Memory B cell (primary cell): Measurements from ENCODE around the gene PUS1.
"Not testable (repeated sequence)": the region's sequence is repeated elsewhere in the genome, so short reads cannot be mapped to it uniquely, and the experiment has no call there.

ENCODE experiments used
- ATAC-seq: fragments of 150-1000 bp; cut with Tn5 transposase; 2 replicates; pipeline ENCODE4 v1.10.0; 2021; ENCODE audit warnings: low read depth, mild to moderate bottlenecking, moderate library complexity
- DNase-seq, 2 donors: peaks; one replicate each; pipeline ENCODE4 v3.0.0; 2022; ENCODE audit warnings: low spot score in 2 of 2
- H3K27ac Mint-ChIP-seq: one replicate; pipeline ENCODE4 v1.8.0; 2022; ENCODE audit warnings: mild to moderate bottlenecking, moderate library complexity, mixed read lengths
- H3K27me3 Mint-ChIP-seq: one replicate; pipeline ENCODE4 v1.8.0; 2022; ENCODE audit warnings: mixed read lengths
- H3K36me3 Mint-ChIP-seq: one replicate; pipeline ENCODE4 v1.8.0; 2022; ENCODE audit warnings: mild to moderate bottlenecking, mixed read lengths
- H3K4me1 Mint-ChIP-seq: one replicate; pipeline ENCODE4 v1.8.0; 2022; ENCODE audit warnings: mixed read lengths
- H3K4me3 Mint-ChIP-seq: one replicate; pipeline ENCODE4 v1.8.0; 2022; ENCODE audit warnings: mild to moderate bottlenecking, moderate library complexity, mixed read lengths
- H3K9me3 Mint-ChIP-seq: one replicate; pipeline ENCODE4 v1.8.0; 2022; ENCODE audit warnings: mixed read lengths

PUS1 gene

DNA sequence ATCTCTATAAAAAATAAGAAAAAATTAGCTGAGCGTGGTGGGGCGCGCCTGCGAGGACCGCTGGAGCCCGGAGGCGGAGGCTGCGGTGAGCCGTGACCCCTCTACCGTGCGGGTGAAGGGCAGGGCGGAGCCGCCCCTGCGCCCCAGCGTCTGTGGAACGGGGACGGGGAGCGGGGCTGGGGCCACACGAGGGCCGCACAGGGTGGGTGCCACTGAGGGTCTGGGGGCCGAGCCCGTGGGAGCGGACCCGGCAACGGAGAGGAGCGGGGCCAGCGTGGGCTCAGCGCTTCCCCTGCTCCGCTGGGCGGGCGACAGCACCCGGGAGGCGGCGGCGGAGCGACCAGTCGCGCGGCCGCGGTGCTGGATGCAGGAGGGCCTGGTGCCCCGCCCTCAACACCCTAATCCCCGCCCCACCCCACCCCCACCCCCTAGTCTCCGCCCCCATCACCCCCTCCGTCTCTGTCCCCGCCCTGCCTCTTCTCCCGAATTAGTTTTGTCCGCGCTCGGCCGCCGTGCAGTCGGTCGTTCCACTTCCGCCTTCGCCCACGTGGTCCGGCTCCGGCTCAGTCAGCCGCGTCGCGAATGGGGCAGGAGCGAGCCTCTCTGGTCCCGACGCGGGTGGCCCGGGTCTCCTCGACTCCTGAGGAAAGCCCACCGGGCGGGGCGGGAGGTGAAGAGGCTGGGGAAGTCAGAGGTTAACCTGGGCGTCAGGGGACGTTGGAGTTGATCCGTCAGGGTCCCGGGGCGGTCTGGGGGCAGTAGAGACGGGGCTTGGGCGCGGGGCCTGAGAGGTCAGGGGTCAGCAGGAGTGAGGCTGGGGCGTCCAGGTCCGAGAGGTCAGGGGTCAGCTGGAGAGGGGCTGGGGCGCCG lies at the start of gene PUS1:
Gene PUS1 (plus strand): TSS at position 566 of the 870 bp plus-strand sequence. CDS start 447 bp downstream, outside the sequence.
- peaks cover 15% of the 10 kb centered on the region for H3K36me3 Mint-ChIP-seq
- H3K27ac Mint-ChIP-seq, result peak within 1 kb of the TSS; percentile 89
- DNase-seq, result peak; percentile 81 to 90
- no peaks in the 10 kb centered on the region for H3K27me3 Mint-ChIP-seq
- H3K4me3 Mint-ChIP-seq, result peak within 1 kb of the TSS; percentile 97
- peaks cover 17% of the 10 kb centered on the region for H3K4me1 Mint-ChIP-seq
- peak; percentile 73 for ATAC-seq
- no peaks in the 10 kb centered on the region for H3K9me3 Mint-ChIP-seq

DNA sequence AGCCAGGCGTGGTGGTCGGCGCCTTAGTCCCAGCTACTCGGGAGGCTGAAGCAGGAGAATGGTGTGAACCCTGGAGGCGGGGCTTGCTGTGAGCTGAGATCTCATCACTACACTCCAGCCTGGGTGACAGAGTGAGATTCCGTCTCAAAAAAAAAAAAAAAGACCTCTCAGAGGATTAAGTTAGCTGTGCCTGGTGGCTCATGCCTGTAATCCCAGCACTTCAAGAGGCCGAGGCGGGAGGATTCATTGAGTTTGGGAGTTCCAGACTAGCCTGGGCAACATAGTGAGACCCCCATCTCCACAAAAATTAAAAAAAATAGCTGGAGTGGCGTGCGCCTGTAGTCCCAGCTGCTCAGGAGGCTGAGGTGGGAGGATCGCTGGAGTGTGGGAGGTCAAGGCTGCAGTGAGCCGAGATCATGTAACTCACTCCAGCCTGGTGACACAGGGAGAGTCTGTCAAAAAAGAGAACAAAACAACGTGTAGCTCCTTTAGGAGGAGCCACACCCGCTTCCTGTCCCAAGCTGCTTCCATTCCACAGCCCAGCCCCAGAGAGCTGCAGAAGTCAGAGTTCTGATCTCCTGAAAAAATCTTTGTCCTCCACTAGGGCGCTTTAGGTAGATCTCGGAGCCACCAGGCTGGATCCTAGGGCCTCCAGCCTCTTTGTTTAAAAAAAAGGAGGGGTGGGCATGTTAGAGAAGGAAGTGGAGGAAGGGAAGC lies 46.1 kb upstream of the PUS1 start:
- peaks cover 2% of the 10 kb centered on the region for H3K36me3 Mint-ChIP-seq
- peaks cover 6% of the 10 kb centered on the region for H3K9me3 Mint-ChIP-seq
- H3K4me1 Mint-ChIP-seq, result peaks cover 2% of the 10 kb centered on the region
- peaks cover 9% of the 10 kb centered on the region for H3K27me3 Mint-ChIP-seq
- H3K27ac Mint-ChIP-seq, result no peak overlapping the region
- DNase-seq (no peak), ATAC-seq (no peak)
- H3K4me3 Mint-ChIP-seq, result no peak overlapping the region

DNA sequence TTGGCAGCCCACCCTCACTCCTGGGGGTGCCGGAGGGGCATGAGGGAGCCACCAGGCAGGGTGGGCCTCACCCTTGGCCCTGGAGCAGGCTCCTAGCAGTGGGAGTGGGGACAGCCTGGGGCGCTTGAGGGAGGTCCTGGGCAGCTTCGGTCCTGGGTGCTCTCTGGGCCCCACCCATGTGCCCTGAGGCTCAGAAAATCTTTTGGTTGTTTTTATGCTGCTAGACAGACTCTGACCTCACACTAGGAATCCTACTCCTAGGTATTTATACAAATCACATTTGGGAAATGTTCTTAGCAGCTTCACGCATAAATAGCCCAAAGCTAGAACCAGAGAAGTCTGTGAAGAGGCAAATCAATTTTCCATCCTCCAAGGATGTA lies 45.6 kb upstream of the PUS1 start:
- Mint-ChIP-seq H3K9me3 (peaks cover 6% of the 10 kb centered on the region), H3K4me1 (peaks cover 2% of the 10 kb centered on the region), H3K27me3 (peaks cover 10% of the 10 kb centered on the region), H3K4me3 (no peak overlapping the region), H3K36me3 (peaks cover 2% of the 10 kb centered on the region), H3K27ac (no peak overlapping the region)
- DNase-seq, result no peak
- ATAC-seq, result no peak

DNA sequence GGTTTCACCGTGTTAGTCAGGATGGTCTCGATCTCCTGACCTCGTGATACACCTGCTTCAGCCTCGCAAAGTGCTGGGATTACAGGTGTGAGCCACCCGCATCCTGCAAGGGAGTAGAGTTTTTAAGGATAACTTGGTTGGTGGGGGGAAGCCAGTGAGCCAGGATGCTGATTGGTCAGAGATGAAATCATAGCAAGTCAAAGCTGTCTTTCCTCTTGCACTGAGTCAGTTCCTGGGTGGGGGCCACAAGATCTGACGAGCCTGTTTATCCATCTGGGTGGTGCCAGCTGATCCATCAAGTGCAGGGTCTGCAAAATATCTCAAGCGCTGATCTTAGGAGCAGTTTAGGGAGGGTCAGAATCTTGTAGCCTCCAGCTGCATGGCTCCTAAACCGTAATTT lies 44.0 kb upstream of the PUS1 start:
- H3K4me3 Mint-ChIP-seq, H3K36me3 Mint-ChIP-seq, H3K9me3 Mint-ChIP-seq, H3K4me1 Mint-ChIP-seq, DNase-seq, H3K27ac Mint-ChIP-seq, ATAC-seq: not testable (repeated sequence)
- H3K27me3 Mint-ChIP-seq, result peaks cover 13% of the 10 kb centered on the region

DNA sequence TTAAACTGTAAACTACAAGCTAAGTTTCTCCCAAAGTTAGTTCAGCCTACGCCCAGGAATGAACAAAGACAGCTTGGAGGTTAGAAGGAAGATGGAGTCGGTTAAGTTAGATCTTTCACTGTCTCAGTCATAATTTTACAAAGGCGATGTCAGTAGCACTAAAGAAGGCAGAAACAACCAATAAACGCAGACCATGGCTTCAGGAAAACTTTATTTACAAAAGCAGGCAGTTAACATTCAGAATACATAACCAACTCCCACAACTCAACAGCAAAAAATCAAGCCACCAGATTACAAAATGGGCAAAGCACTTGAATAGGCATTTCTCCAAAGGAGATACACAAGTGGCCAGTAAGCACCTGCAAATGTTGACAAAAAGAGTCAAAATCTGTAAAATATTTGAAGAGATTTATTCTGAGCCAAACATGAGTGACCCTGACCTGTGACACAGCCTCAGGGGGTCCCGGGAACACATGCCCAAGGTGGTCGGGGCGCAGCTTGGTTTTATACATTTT lies 43.5 kb upstream of the PUS1 start:
- H3K27ac Mint-ChIP-seq, result no peak overlapping the region
- peaks cover 6% of the 10 kb centered on the region for H3K9me3 Mint-ChIP-seq
- peaks cover 12% of the 10 kb centered on the region for H3K27me3 Mint-ChIP-seq
- no peak for ATAC-seq
- DNase-seq, result no peak
- no peak overlapping the region for H3K4me3 Mint-ChIP-seq
- H3K36me3 Mint-ChIP-seq, result peaks cover 2% of the 10 kb centered on the region
- H3K4me1 Mint-ChIP-seq, result peaks cover 2% of the 10 kb centered on the region

DNA sequence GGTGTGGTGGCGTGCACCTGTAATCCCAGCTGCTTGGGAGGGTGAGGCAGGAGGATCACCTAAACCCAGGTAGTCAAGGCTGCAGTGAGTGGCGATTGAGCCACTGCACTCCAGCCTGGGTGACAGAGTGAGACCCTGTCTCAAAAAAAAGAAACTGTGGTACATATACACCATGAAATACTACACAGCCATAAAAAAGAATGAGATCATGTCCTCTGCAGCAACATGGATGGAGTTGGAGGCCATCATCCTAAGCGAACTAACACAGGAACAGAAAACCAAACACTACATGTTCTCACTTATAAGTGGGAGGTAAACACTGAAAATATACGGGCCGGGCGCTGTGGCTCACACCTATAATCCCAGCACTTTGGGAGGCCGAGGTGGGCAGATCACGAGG lies 37.4 kb upstream of the PUS1 start:
- DNase-seq, H3K27ac Mint-ChIP-seq, H3K4me1 Mint-ChIP-seq, H3K4me3 Mint-ChIP-seq, H3K9me3 Mint-ChIP-seq, H3K27me3 Mint-ChIP-seq, ATAC-seq, H3K36me3 Mint-ChIP-seq: not testable (repeated sequence)

DNA sequence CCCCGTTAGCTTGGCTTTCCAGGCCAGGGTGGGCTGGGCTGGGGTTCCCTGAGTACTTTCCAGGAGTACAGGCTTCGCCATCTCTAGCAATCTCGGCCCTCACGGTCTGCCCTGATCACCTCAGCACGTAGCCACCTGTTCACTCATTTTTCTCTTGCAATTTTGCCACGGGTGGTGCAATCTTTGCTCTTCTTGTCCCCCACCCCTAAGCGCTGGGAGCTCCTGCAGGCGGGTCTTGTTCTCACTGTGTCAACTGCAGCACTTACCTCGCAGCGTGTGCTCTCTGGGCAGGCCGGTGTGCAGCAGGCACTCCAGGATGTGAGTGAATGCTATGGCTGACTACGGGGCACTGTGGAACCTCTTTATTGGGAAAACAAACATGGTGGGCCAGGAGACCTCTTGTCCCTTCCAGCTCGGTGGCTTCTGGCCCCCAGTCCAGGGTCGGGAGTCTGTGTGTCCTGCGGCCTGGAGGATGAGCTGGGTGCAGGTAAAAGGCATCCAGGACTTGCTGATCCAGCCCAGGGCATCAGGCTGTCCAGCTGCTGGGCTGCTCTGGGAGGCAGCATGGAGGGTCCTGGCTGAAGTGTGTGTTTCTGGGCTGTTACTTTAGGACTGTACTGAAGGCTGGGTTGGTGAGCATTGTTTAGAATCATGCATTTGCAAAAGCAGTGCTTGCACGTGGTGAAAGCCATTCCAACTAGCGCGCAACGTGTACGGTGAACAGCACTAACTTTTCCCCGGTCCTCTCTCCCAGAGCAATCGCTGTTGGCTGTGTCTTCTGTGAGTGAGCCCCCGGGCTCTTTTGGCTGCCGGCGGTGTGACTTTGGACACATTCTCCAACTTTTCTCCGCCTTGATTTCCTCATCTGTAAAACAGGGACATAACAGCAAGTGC lies 36.1 kb upstream of the PUS1 start:
- Mint-ChIP-seq H3K4me1 (peaks cover 9% of the 10 kb centered on the region), H3K9me3 (no peaks in the 10 kb centered on the region), H3K27me3 (peaks cover 5% of the 10 kb centered on the region), H3K36me3 (no peaks in the 10 kb centered on the region), H3K27ac (no peak overlapping the region), H3K4me3 (no peak overlapping the region)
- no peak for DNase-seq
- ATAC-seq, result no peak

DNA sequence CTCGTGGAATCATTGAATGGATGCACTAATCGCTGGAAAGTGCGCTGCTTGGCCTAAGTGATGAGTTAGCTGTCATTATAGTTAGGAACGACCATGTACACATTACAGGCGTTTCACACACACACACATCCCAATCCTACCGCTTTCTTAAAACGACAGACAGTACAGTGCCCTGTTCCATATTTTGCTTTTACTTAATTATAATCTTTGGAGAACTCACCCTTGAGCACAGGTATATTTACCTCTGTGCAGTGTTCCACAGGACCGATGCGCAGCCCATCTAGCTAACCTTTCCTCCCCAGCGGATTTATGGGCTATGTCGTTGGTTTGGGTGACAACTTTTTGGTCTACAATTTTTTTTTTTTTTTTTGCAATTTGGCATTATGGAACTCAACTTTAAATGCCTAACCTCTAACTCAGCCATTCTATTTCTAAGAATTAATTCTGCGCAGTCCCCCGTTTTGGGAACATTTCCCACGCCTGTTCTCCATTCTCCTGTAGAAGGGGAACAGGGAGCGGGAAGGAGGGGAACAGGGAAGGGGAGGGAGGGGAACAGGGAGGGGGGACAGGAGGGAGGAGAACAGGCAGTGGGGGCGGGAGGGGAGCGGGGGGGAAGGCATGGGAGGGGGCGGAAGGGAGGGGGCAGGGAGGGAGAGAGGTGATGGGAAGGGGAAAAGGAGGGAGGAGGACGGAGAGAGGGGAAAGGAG lies 35.3 kb upstream of the PUS1 start:
- ATAC-seq (no peak), DNase-seq (no peak)
- Mint-ChIP-seq H3K4me3 (no peak overlapping the region), H3K4me1 (peaks cover 9% of the 10 kb centered on the region), H3K36me3 (no peaks in the 10 kb centered on the region), H3K27ac (no peak overlapping the region), H3K27me3 (peaks cover 2% of the 10 kb centered on the region), H3K9me3 (no peaks in the 10 kb centered on the region)

DNA sequence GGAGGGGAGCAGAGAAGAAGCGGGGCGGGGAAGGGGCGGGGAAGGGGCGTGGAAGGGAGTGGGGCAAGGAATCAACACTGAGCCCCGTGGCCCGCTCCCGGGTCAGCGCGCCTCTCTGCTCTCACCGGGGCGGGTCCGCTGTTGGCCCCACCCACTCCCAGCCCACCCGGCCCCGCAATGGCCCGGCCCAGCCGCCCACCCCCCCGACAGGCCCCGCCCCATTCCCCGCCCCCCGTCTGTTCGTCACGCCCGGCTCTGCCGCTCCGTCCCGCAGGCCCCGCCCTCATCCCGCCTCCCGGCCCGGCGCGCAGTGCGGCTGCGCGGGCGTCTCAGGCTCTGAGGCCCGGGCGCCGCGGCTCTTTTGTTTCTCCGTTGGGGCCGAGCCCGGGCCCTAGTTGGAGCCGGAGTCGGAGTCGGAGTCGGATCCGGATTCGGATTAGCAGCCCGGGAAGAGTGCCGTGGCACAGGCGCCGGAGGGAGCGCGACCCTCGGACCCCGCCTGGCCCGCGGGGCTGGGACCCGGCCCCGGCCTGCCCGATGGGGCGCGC lies 34.7 kb upstream of the PUS1 start, which contains the start of gene ULK1:
Gene ULK1 (plus strand): TSS at position 310 of the 548 bp plus-strand sequence. CDS start 380 bp downstream, outside the sequence.
- DNase-seq (peak; percentile 92 to 94), ATAC-seq (peak; percentile 81)
- H3K9me3 Mint-ChIP-seq, result no peaks in the 10 kb centered on the region
- peaks cover 9% of the 10 kb centered on the region for H3K4me1 Mint-ChIP-seq
- H3K27ac Mint-ChIP-seq, result peak within 1 kb of the TSS; percentile 92
- no peaks in the 10 kb centered on the region for H3K27me3 Mint-ChIP-seq
- H3K36me3 Mint-ChIP-seq, result no peaks in the 10 kb centered on the region
- peak within 1 kb of the TSS; percentile 88 for H3K4me3 Mint-ChIP-seq

DNA sequence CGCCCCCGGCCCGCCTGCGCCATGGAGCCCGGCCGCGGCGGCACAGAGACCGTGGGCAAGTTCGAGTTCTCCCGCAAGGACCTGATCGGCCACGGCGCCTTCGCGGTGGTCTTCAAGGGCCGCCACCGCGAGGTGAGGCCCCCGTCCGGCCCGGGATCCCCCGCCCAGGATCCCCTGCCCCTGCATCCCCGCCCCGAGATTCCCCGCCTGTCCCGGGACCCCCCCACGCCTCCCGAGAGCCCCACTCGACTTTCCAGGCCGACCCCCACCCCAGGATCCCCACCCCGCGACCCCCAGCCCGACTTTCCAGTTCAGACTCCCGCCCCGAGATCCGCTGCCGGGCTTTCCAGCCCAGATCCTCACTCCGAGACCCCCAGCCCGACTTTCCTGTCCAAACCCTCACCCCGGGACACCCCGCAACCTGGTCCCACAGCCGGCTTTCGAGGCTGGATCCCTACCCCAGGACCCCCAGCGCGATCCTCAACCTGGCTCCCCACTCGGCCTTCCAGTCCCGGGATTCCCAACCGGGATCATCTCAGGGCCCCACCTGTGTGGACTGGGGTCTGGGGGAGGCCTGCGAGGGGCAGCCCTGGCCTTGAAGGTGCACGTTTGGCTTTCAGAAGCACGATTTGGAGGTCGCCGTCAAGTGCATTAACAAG lies 34.0 kb upstream of the PUS1 start:
- Mint-ChIP-seq H3K27ac (peak overlapping the region; percentile 92), H3K4me1 (peaks cover 9% of the 10 kb centered on the region), H3K4me3 (peak overlapping the region; percentile 88), H3K27me3 (no peaks in the 10 kb centered on the region), H3K9me3 (no peaks in the 10 kb centered on the region), H3K36me3 (no peaks in the 10 kb centered on the region)
- DNase-seq (peak in 1 of 2 donors; percentile 39), ATAC-seq (no peak)

DNA sequence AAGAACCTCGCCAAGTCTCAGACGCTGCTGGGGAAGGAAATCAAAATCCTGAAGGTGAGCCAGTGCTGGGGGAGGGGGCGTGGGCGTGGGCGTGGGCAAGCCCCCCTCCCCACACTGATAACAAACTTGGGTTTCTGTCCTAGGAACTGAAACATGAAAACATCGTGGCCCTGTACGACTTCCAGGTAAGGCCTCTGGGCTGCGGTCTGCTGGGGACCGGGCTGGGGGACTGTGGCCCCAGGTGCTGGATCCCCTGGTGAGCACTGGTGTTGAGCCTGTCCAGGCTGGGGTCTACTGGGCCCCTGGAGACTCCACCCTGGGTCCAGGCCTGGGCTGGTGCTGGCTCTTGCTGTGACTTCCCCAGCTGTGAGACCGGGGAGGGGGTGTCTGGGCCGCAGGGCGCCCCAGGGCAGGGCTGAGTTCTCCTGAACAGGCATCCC lies 33.4 kb upstream of the PUS1 start:
- peaks cover 9% of the 10 kb centered on the region for H3K4me1 Mint-ChIP-seq
- H3K9me3 Mint-ChIP-seq, result no peaks in the 10 kb centered on the region
- ATAC-seq, result no peak
- peak overlapping the region; percentile 88 for H3K4me3 Mint-ChIP-seq
- H3K27ac Mint-ChIP-seq, result peak overlapping the region; percentile 92
- no peak for DNase-seq
- H3K27me3 Mint-ChIP-seq, result no peaks in the 10 kb centered on the region
- no peaks in the 10 kb centered on the region for H3K36me3 Mint-ChIP-seq

DNA sequence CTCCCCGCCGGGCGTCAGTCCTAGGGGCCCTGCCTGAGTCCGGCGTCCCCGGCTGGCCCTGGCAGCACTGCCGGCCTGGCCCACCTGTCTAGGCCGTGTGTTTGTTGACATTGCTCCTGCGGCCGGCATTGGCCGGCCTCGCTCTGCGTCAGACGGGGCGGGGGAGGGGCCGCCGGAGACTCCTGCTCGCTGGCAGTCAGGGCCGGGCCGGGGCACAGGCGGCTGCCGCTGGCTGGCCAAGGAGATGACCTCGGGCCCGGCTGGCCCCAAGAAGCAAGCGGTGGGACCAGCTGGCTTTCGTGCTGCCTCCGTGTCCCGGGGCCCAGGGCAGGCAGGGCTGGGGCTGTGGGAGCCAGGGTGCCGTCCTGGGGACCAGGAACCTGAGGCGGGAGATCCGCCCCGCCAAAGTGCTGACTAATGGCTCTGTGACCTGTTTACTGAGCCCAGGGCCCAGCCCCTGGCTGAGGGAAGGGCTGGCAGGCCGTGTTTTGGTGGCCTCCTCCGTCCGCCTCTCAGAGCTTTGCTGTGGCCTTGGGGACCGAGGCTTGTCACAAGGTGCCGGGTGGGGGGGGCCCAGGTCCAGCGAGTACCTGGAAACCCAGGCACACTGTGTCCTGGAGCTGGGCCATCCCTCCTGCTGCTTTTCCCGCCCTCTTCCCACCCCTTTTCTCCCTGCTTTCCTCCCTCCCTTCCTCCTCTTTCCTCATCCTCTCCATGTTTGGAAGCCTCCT lies 32.8 kb upstream of the PUS1 start:
- H3K36me3 Mint-ChIP-seq, result no peaks in the 10 kb centered on the region
- no peaks in the 10 kb centered on the region for H3K27me3 Mint-ChIP-seq
- H3K27ac Mint-ChIP-seq, result peak overlapping the region; percentile 92
- peaks cover 9% of the 10 kb centered on the region for H3K4me1 Mint-ChIP-seq
- ATAC-seq (peak; percentile 68), DNase-seq (peak; percentile 47 to 74)
- peak overlapping the region; percentile 88 for H3K4me3 Mint-ChIP-seq
- H3K9me3 Mint-ChIP-seq, result no peaks in the 10 kb centered on the region
